OCI-LY7 (cell line): ENCODE data around the gene CPEB4. TPM values are rescaled to one million over a fixed set of nuclear protein-coding genes. Genes with fewer than 3 reads are reported as not detected.

ENCODE experiments used
- BruUV-seq: library from RNA; stranded (reverse); fragments of 400-500 nt; replicated peaks from 2 replicates; lab custom pipeline; 2021; lab: Mats Ljungman, UMichigan
- CTCF ChIA-PET: fragments of 300-600 bp; sonication (Branson Sonifier 250); formaldehyde crosslinking; loops from one replicate; lab custom pipeline; 2022; ENCODE audit warnings: antibody characterized with exemption; ENCODE audit not compliant: unreplicated experiment; lab: Charles Lee
- POLR2A ChIA-PET: fragments of 300-600 bp; sonication (Branson Sonifier 250); formaldehyde crosslinking; loops from one replicate; lab custom pipeline; 2022; ENCODE audit warnings: antibody characterized with exemption; lab: Charles Lee
- DNase-seq: peaks from one replicate; pipeline ENCODE4 v3.0.0-alpha.2; 2015; ENCODE audit warnings: low spot score
- H2AFZ ChIP-seq: fragments of 200-600 bp; sonication (generic), shearing (Covaris generic); 2 replicates; pipeline ENCODE4 v1.6.1; 2014; ENCODE audit warnings: mild to moderate bottlenecking, antibody characterized with exemption, low read length, moderate library complexity
- H3K27ac ChIP-seq: fragments of 200-600 bp; sonication (generic); 2 replicates; pipeline ENCODE4 v1.5.1; 2014; ENCODE audit warnings: mixed run types, low read depth, mild to moderate bottlenecking, moderate library complexity, low read length, inconsistent platforms; ENCODE audit not compliant: poor library complexity, severe bottlenecking
- H3K36me3 ChIP-seq: fragments of 200-600 bp; sonication (generic); 2 replicates; pipeline ENCODE4 v1.6.1; 2014; ENCODE audit warnings: mild to moderate bottlenecking, antibody characterized with exemption, low read length, moderate library complexity, mixed read lengths; ENCODE audit not compliant: insufficient read depth
- H3K4me1 ChIP-seq: fragments of 200-600 bp; sonication (generic); 2 replicates; pipeline ENCODE4 v1.5.1; 2014; ENCODE audit warnings: mild to moderate bottlenecking, low read length; ENCODE audit not compliant: insufficient read depth, poor library complexity, severe bottlenecking
- H3K4me2 ChIP-seq: fragments of 200-600 bp; sonication (generic); 2 replicates; pipeline ENCODE4 v1.6.1; 2014; ENCODE audit warnings: mild to moderate bottlenecking, low read length
- H3K4me3 ChIP-seq: fragments of 200-600 bp; sonication (generic); 2 replicates; pipeline ENCODE4 v1.5.1; 2014; ENCODE audit warnings: mild to moderate bottlenecking, low read depth, low read length; ENCODE audit not compliant: poor library complexity, severe bottlenecking
- H3K79me2 ChIP-seq: fragments of 200-600 bp; sonication (generic); 2 replicates; pipeline ENCODE4 v1.6.1; 2016; ENCODE audit warnings: low read depth, mild to moderate bottlenecking, low read length, moderate library complexity, mixed read lengths; ENCODE audit not compliant: insufficient read depth
- H3K9me2 ChIP-seq: fragments of 200-600 bp; sonication (generic); 2 replicates; pipeline ENCODE4 v1.6.1; 2016; ENCODE audit warnings: mild to moderate bottlenecking, low read length, mixed read lengths; ENCODE audit not compliant: insufficient read depth
- H3K9me3 ChIP-seq: fragments of 200-600 bp; sonication (generic); 2 replicates; pipeline ENCODE4 v1.6.1; 2014; ENCODE audit warnings: mild to moderate bottlenecking, mixed run types, low read length, mixed read lengths
- H4K20me1 ChIP-seq: fragments of 200-600 bp; sonication (generic); 2 replicates; pipeline ENCODE4 v1.6.1; 2014; ENCODE audit warnings: mild to moderate bottlenecking, antibody characterized with exemption, low read length, moderate library complexity, mixed read lengths; ENCODE audit not compliant: insufficient read depth
- CTCF ChIP-seq: fragments of 200-600 bp; sonication (generic); conservative IDR thresholded peaks from 2 replicates; pipeline ENCODE4 v1.5.1; 2014; ENCODE audit warnings: mild to moderate bottlenecking, antibody characterized with exemption, low read length, moderate library complexity, mixed read lengths
- EZH2phosphoT487 ChIP-seq: fragments of 200-600 bp; sonication (generic); IDR thresholded peaks from 2 replicates; pipeline ENCODE4 v1.6.1; 2018; ENCODE audit warnings: low read depth, borderline replicate concordance, mild to moderate bottlenecking, mixed run types, antibody characterized with exemption, low read length, moderate library complexity, mixed read lengths
- intact Hi-C: fragments of 100-400 bp; cut with micrococcal nuclease; formaldehyde crosslinking; loops from one replicate; pipeline ENCODE4 v1.10.0; 2022; ENCODE audit not compliant: unreplicated experiment
- total RNA-seq, 2 experiments: library from RNA; depleted of rRNA in 1 of 2; stranded (reverse); fragments of >200 nt in 1 of 2; shearing (Covaris generic) in 1 of 2; gene quantifications; 2 replicates each; pipeline ENCODE4 v1.2.3, GENCODE V29; 2014 to 2022

Gene CPEB4
- total RNA-seq, 2 experiments from 2014 or later = 12.6 to 31.8 TPM

- CTCF ChIA-PET = no interaction called here
- BruUV-seq = no TSS peak
- Histone ChIP-seq H3K9me3 (no peaks in the 10 kb centered on the region), H3K27ac (no peak overlapping the region), H3K4me3 (no peak overlapping the region), H4K20me1 (no peaks in the 10 kb centered on the region), H3K4me2 (no peak overlapping the region), H3K4me1 (no peaks in the 10 kb centered on the region), H3K36me3 (no peaks in the 10 kb centered on the region), H3K9me2 (no peaks in the 10 kb centered on the region), H2AFZ (no peak overlapping the region), H3K79me2 (no peaks in the 10 kb centered on the region)
- TF ChIP-seq EZH2phosphoT487 (no peak), CTCF (no peak)
- intact Hi-C loops = no loop called here
- DNase-seq = no peak
- POLR2A ChIA-PET = interaction anchor here (0.7 kb wide), 1 partner anchor 88 kb away, joined by 3 read pairs; no protein-coding TSS in a partner anchor
Observed at GRCh38 chr5:173997331-173997730, 109.2 kb downstream of the CPEB4 start.

GRCh38 chr5:173998531-173998930 is 110.4 kb downstream of the CPEB4 start:
- Histone ChIP-seq H3K79me2 (no peaks in the 10 kb centered on the region), H2AFZ (no peak overlapping the region), H3K4me2 (no peak overlapping the region), H3K4me1 (no peaks in the 10 kb centered on the region), H4K20me1 (no peaks in the 10 kb centered on the region), H3K27ac (no peak overlapping the region), H3K36me3 (no peaks in the 10 kb centered on the region), H3K9me2 (no peaks in the 10 kb centered on the region), H3K9me3 (no peaks in the 10 kb centered on the region), H3K4me3 (no peak overlapping the region)
- TF ChIP-seq CTCF (no peak), EZH2phosphoT487 (no peak)
- BruUV-seq = no TSS peak
- DNase-seq = no peak
- ChIA-PET POLR2A (no interaction called here), CTCF (no interaction called here)
- intact Hi-C loops = no loop called here

GRCh38 chr5:174000076-174000475 is 111.9 kb downstream of the CPEB4 start:
- intact Hi-C loops = no loop called here
- no TSS peak for BruUV-seq

More at GRCh38 chr5:174000076-174000475, 111.9 kb downstream of the CPEB4 start:
- Histone ChIP-seq H2AFZ (no peak overlapping the region), H3K4me3 (no peak overlapping the region), H3K9me2 (no peaks in the 10 kb centered on the region), H3K9me3 (no peaks in the 10 kb centered on the region), H3K4me2 (no peak overlapping the region), H4K20me1 (no peaks in the 10 kb centered on the region), H3K4me1 (no peaks in the 10 kb centered on the region), H3K79me2 (no peaks in the 10 kb centered on the region), H3K27ac (no peak overlapping the region), H3K36me3 (no peaks in the 10 kb centered on the region)
- TF ChIP-seq EZH2phosphoT487 (no peak), CTCF (no peak)
- ChIA-PET CTCF (no interaction called here), POLR2A (no interaction called here)
- DNase-seq = no peak
